Muscle layer of colon (tissue), 2 donors: ENCODE measurements around the gene SMS.

Experiments
- H3K27ac ChIP-seq: one replicate; pipeline ENCODE4 v1.7.0; 2013; ENCODE audit warnings: low read depth, mild to moderate bottlenecking, low read length, moderate library complexity
- H3K27me3 ChIP-seq, 2 donors: one replicate each; pipeline ENCODE4 v1.7.0; 2013; ENCODE audit warnings: low read length in 2 of 2, mild to moderate bottlenecking in 2 of 2; ENCODE audit not compliant: insufficient read depth in 2 of 2, control insufficient read depth in 1 of 2
- H3K36me3 ChIP-seq: one replicate; pipeline ENCODE4 v1.7.0; 2013; ENCODE audit warnings: mild to moderate bottlenecking, low read length; ENCODE audit not compliant: insufficient read depth
- H3K4me1 ChIP-seq: one replicate; pipeline ENCODE4 v1.7.0; 2013; ENCODE audit warnings: mild to moderate bottlenecking, low read length; ENCODE audit not compliant: insufficient read depth
- H3K4me3 ChIP-seq, 2 donors: one replicate each; pipeline ENCODE4 v1.7.0; 2013; ENCODE audit warnings: low read length in 2 of 2, low read depth in 1 of 2, mild to moderate bottlenecking in 1 of 2, moderate library complexity in 1 of 2
- H3K9ac ChIP-seq: one replicate; pipeline ENCODE4 v1.7.0; 2013; ENCODE audit warnings: low read length
- H3K9me3 ChIP-seq: one replicate; pipeline ENCODE4 v1.7.0; 2013; ENCODE audit warnings: mild to moderate bottlenecking, low read length
- donor health status: abdominal sarcoma.
- donor health status: Adenocarcinoma of cecum.

Gene SMS

DNA sequence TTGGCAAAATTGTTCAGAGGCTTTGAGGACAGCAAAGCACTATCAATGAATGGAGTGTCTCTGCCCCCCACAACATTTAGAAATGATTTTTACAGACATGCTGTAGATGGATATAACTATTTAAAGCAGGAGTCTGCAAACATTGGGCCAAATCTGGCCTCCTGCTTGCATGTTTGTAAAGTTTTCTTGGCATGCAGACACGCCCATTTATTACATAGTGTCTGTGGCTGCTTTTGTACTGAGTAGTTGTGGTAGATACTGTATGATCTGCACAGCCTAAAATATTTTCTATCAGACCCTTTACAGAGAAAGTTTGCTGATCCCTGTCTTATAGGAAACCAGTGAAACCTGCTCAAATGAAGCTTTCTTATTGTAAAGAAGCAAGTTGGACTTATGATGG, 46.1 kb downstream of the SMS start:
- Histone ChIP-seq H3K4me1 (no peaks in the 10 kb centered on the region), H3K27ac (no peak overlapping the region), H3K36me3 (peaks cover 10% of the 10 kb centered on the region), H3K27me3 (no peaks in the 10 kb centered on the region), H3K9me3 (no peaks in the 10 kb centered on the region), H3K4me3 (no peak overlapping the region), H3K9ac (no peak overlapping the region)

- Histone ChIP-seq H3K27ac (no peak overlapping the region), H3K9ac (no peak overlapping the region), H3K9me3 (no peaks in the 10 kb centered on the region), H3K27me3 (peaks cover 0 to 3% of the 10 kb centered on the region in 2 donors), H3K4me3 (no peak overlapping the region), H3K36me3 (peaks cover 10% of the 10 kb centered on the region), H3K4me1 (no peaks in the 10 kb centered on the region)
Measured at GRCh38 chrX:21989384-21989783, 48.9 kb downstream of the SMS start.

DNA sequence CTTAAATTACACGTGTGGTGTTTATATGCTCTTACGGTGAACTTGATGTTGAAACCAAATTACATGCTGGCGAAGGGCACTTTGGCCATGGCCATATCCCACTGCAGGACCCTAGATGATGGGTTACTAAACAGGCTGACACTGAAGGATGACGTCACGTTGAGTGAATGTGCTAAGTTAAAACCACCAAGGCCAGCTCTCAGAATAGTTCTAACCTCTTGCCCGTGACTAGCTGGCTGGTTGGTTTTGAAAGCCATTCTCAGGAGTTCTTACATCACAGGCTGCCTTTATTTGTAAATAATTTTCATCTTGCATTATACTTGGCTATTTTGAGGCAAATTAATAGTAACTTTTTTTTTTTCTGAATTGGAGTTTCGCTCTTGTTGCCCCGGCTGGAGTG, 50.3 kb downstream of the SMS start:
- peaks cover 10% of the 10 kb centered on the region for H3K36me3 ChIP-seq
- H3K9ac ChIP-seq: no peak overlapping the region
- H3K27me3 ChIP-seq: peaks cover 0 to 3% of the 10 kb centered on the region in 2 donors
- H3K9me3 ChIP-seq: no peaks in the 10 kb centered on the region
- no peaks in the 10 kb centered on the region for H3K4me1 ChIP-seq
- H3K27ac ChIP-seq: no peak overlapping the region
- H3K4me3 ChIP-seq: no peak overlapping the region

DNA sequence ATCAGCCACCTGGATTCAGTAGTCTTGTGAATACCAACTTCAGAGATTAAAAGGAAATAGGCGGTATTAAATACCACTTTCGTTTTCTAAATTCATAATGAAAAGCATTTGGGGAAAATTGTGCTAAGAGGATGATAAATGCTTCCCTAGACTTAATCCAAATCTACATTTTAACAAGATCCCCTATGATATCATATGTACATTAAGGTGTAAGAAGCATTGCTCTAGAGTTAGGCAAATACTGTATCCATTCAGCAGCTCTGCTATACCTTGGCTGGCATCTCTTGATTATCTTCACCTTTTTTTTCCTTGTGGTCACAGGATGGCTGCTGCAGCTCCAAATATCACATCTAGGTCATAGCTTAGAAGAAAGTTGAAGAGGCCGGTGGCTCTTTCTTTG, 51.0 kb downstream of the SMS start:
- Histone ChIP-seq H3K9ac (no peak overlapping the region), H3K36me3 (peaks cover 10% of the 10 kb centered on the region)

GRCh38 chrX:21993265-21993664, 52.8 kb downstream of the SMS start:
- no peaks in the 10 kb centered on the region for H3K9me3 ChIP-seq
- no peaks in the 10 kb centered on the region for H3K4me1 ChIP-seq
- H3K27me3 ChIP-seq: peaks cover 0 to 3% of the 10 kb centered on the region in 2 donors
- no peak overlapping the region for H3K27ac ChIP-seq
- no peak overlapping the region for H3K4me3 ChIP-seq
- H3K36me3 ChIP-seq: no peaks in the 10 kb centered on the region
- H3K9ac ChIP-seq: no peak overlapping the region

More for the DNA sequence above, 51.0 kb downstream of the SMS start:
- Histone ChIP-seq H3K4me1 (no peaks in the 10 kb centered on the region), H3K27me3 (peaks cover 0 to 3% of the 10 kb centered on the region in 2 donors), H3K4me3 (no peak overlapping the region), H3K27ac (no peak overlapping the region), H3K9me3 (no peaks in the 10 kb centered on the region)

- Histone ChIP-seq H3K36me3 (no peaks in the 10 kb centered on the region), H3K4me3 (no peak overlapping the region), H3K9me3 (no peaks in the 10 kb centered on the region), H3K4me1 (no peaks in the 10 kb centered on the region), H3K27me3 (peaks cover 0 to 3% of the 10 kb centered on the region in 2 donors), H3K27ac (no peak overlapping the region), H3K9ac (no peak overlapping the region)
Measured at GRCh38 chrX:21996872-21997455, 56.5 kb downstream of the SMS start.

GRCh38 chrX:21998037-21998436, 57.5 kb downstream of the SMS start:
- Histone ChIP-seq H3K4me3 (no peak overlapping the region), H3K4me1 (no peaks in the 10 kb centered on the region), H3K9ac (no peak overlapping the region), H3K36me3 (no peaks in the 10 kb centered on the region), H3K9me3 (no peaks in the 10 kb centered on the region), H3K27me3 (peaks cover 0 to 1% of the 10 kb centered on the region in 2 donors), H3K27ac (no peak overlapping the region)

GRCh38 chrX:22004866-22005265, 64.4 kb downstream of the SMS start:
- no peaks in the 10 kb centered on the region for H3K9me3 ChIP-seq
- H3K27me3 ChIP-seq: no peaks in the 10 kb centered on the region
- H3K4me3 ChIP-seq: no peak overlapping the region
- H3K4me1 ChIP-seq: no peaks in the 10 kb centered on the region
- no peak overlapping the region for H3K27ac ChIP-seq
- H3K36me3 ChIP-seq: no peaks in the 10 kb centered on the region
- no peak overlapping the region for H3K9ac ChIP-seq

GRCh38 chrX:22012051-22012450, 71.5 kb downstream of the SMS start:
- Histone ChIP-seq H3K9ac (no peak overlapping the region), H3K4me1 (no peaks in the 10 kb centered on the region), H3K27me3 (no peaks in the 10 kb centered on the region), H3K4me3 (no peak overlapping the region), H3K9me3 (no peaks in the 10 kb centered on the region), H3K27ac (no peak overlapping the region), H3K36me3 (no peaks in the 10 kb centered on the region)

DNA sequence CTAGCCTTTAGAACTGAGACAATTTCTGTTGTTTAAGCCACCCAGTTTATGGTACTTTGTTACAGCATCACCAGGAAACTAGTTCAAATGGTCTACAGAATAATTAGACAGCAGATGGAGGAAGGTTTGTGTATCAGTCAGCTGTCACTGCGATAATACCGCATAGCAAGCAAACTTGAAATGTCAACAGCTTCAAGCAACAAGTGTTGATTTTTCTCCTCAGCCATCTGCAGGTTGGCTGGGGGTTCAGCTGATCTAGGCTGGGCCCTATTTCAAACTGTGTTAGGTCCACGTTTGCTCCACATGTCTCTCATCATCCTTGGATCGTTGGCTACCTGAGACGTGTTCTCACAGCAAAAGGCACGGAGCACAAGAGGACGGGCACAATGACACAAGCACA, 72.4 kb downstream of the SMS start:
- Histone ChIP-seq H3K4me3 (no peak overlapping the region), H3K27me3 (no peaks in the 10 kb centered on the region), H3K36me3 (no peaks in the 10 kb centered on the region), H3K4me1 (no peaks in the 10 kb centered on the region), H3K9me3 (no peaks in the 10 kb centered on the region), H3K27ac (no peak overlapping the region), H3K9ac (no peak overlapping the region)

- H3K9me3 ChIP-seq: no peaks in the 10 kb centered on the region
- peaks cover 0 to 6% of the 10 kb centered on the region in 2 donors for H3K27me3 ChIP-seq
- no peak overlapping the region for H3K9ac ChIP-seq
- no peak overlapping the region for H3K4me3 ChIP-seq
- no peak overlapping the region for H3K27ac ChIP-seq
- H3K4me1 ChIP-seq: no peaks in the 10 kb centered on the region
- no peaks in the 10 kb centered on the region for H3K36me3 ChIP-seq
Measured at GRCh38 chrX:22015139-22015750, 74.7 kb downstream of the SMS start.

- Histone ChIP-seq H3K27ac (no peak overlapping the region), H3K4me1 (no peaks in the 10 kb centered on the region), H3K9ac (no peak overlapping the region)
Measured at GRCh38 chrX:22021751-22022324, 81.3 kb downstream of the SMS start.

More at GRCh38 chrX:22021751-22022324, 81.3 kb downstream of the SMS start:
- no peaks in the 10 kb centered on the region for H3K36me3 ChIP-seq
- peaks cover 0 to 6% of the 10 kb centered on the region in 2 donors for H3K27me3 ChIP-seq
- no peak overlapping the region for H3K4me3 ChIP-seq
- H3K9me3 ChIP-seq: no peaks in the 10 kb centered on the region
